Left kidney (tissue), 2 donors: ENCODE data around the gene KRT79. TPM values are rescaled to one million over a fixed set of nuclear protein-coding genes. Genes with fewer than 3 reads are reported as not detected.
"Not testable (repeated sequence)": the region's sequence is repeated elsewhere in the genome, so short reads cannot be mapped to it uniquely, and the experiment has no call there.

Experiments
- DNase-seq: peaks from one replicate; pipeline ENCODE4 v3.0.0-alpha.2; 2013
- polyA plus RNA-seq: library from polyadenylated mRNA; unstranded; fragments of 120-200 nt; gene quantifications from one replicate; pipeline ENCODE4 v1.2.1, GENCODE V29; 2013; ENCODE audit not compliant: insufficient read length

Gene KRT79
- polyA plus RNA-seq, 1 donor: not detected

DNA sequence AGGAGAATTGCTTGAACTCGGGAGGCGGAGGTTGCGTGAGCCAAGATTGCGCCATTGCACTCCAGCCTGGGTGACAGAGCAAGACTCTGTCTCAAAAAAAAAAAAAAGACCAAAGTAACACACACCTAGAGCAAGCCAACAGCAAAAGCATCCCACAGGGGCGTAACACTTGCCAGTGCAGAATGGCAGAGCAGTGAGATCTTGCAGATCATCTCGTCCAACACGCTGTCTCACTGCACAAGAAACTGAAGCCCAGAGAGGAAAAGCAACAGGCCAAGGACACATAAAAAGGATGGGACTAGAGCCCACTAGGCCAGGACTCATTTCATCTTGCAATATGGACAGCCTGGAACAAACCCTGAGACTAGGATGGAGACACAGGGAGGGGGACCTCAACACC is 27.4 kb upstream of the KRT79 start:
- DNase-seq: no peak

DNA sequence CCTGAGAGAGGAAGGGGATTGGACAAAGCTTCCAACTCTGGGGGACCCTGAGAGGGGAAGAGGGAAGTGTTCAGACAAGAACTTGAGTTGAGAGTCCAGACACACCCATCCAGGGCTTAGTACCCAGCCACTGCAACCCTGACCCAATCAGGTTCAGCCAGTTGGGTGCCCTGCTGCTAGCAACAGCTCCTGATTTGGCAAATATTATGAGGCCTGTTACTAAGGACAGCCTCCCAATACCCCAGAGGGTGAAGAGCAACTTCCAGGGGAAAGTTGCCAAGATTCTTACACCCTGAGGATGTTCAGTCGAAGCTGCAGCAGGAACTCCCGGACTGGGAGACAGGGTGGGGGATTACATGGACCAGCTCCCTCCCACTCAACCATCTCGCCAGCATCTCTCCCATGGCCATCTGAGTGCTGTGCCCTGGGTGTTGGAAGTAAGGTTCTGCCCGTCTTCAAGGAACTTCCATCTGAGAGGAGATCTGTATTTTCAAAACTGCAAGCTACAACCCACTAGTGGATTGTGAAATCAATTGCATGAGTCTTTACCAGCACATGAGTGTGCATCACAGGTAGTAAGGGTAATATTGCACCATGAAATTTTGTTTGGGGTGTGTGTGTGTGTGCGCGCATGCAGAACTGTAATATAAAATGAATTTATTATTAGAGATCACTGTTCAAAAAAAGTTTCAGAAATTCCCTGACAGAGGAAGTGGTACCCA is 26.2 kb upstream of the KRT79 start:
- DNase-seq: no peak

GRCh38 chr12:52857500-52857899 is 23.4 kb upstream of the KRT79 start:
- DNase-seq: no peak

- no peak for DNase-seq
These were observed 22.7 kb upstream of the KRT79 start for GRCh38 chr12:52856787-52857186.

DNA sequence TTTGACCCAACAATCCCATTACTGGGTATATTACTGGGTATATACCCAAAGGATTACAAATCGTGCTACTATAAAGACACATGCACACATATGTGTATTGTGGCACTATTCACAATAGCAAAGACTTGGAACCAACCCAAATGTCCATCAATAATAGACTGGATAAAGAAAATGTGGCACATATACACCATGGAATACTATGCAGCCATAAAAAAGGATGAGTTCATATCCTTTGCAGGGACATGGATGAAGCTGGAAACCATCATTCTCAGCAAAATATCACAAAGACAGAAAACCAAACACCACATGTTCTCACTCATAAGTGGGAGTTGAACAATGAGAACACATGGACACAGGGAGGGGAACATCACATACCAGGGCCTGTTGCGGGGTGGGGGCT is 22.0 kb upstream of the KRT79 start:
- DNase-seq: not testable (repeated sequence)

DNA sequence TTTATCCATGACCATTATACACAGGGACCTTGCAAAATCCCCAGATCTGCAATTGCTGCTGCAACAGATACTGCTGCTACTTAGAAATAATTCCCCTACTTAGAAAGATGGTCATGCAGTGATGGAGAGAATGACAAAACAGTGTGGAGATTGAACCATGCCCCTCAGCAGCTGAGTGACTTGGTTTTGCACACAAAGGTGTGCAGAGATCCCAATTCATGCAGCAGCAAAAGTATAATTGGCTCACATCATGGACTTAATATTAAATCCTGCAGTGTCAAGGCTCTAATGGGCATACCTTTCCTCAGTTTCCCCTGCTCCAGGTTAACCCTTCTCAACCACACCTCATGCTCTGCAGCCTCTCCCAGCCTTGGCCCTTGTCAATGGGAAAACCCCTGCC is 17.7 kb upstream of the KRT79 start:
- no peak for DNase-seq

GRCh38 chr12:52850681-52851080 is 16.6 kb upstream of the KRT79 start:
- no peak for DNase-seq

- DNase-seq: no peak
These were observed 15.4 kb upstream of the KRT79 start for GRCh38 chr12:52849511-52849910.

- no peak for DNase-seq
These were observed 14.6 kb upstream of the KRT79 start, which contains the start of gene KRT78 for GRCh38 chr12:52848661-52849255. TSS of gene KRT78 (minus strand) at chr12:52848994. CDS start at chr12:52848930, 64 bp downstream.

DNA sequence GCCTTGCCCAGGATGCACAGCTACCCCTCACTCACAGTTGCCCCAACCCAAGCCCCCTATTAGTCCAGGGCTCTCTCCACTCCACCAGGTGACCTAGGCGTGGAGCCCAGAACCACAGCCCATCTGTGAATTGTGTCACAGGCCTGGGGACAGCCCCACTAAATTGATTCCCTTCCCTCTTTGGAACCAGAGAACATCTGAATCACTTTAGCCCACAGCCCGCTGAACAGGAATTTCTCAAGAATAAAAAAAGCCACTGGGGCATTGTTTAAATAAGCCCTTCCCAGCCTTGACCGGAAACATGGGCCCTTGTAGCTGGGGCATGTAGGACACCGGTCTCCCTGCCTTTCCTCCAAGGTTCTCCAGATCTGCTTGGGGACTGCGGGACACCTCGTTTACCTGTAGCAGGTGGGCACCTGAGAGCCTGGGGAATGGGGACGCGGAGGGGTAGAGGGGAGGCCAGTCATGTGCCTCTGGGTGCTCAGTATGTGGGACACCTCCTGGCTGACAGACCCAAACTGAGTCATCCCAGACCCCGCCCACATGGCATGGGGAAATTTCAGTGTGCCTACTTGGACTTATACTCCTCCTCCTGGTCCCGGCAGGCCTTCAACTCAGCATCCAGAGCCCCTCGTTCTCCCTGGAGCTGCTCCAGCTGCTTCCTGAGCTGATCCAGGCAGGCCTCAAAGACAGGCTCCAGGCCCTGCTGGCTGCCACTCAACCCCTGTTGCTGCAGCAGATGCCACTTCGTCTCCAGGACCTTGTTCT is 13.4 kb upstream of the KRT79 start:
- DNase-seq: no peak

- no peak for DNase-seq
These were observed 12.4 kb upstream of the KRT79 start for GRCh38 chr12:52846356-52846970.

- DNase-seq: no peak
These were observed 11.8 kb upstream of the KRT79 start for GRCh38 chr12:52845946-52846345.

DNA sequence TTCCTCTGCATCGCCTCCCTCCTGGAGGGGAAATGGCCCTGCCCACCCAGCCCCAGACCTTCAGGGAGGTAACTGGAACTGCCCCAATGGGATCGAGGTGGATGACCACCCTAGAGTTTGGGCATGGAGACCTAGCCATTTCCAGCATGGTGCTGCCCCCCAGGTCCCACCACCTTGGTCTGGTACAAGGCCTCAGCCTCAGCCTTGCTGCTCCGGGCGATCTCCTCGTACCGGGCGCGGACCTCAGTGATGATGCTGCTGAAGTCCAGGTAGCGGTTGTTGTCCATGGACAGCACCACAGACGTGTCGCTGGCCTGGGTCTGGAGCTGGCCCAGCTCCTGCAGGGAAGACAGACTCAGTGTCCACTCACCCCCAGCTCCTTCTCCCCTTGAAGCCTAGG is 10.3 kb upstream of the KRT79 start:
- no peak for DNase-seq

GRCh38 chr12:52839436-52840105 is 5.5 kb upstream of the KRT79 start:
- no peak for DNase-seq

DNA sequence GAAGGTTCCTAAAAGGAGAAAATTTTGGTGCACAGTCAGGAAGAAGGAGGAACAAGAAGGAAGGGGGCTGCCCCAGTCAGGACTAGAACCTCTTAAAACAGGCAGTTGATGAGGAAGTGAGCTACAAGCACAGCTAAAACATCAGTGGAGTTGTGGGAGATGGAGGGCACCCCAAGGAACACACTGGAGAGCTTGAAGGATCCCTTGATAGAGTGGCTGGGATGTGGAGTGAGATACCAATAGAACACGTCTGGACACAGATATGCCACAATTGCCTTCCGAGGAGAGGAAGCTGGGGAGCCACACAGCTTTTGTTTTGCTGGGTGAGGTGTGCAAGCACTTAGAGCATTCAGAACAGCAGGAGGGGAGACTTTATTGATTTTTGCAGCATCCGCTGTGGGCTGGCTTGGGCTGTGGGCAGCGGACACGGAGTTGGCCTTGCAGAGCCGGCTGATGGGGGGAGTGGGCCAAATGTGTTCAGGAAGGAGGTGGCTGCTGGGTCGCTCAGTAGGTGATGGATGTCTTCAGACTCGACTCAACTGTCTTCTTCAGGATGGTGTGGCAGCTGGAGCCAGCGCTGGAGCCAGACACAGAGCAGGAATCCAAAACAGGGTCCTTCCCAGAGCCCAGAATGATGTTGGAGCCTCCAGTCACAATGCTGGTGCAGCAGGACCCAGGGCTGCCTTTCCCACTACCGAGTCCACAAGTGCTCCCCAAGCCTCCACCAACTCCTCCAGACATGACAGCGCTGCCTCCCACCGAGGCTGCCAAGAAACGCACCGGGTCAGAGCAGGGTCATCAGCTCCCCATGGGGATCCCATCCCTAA is 4.7 kb upstream of the KRT79 start:
- no peak for DNase-seq

DNA sequence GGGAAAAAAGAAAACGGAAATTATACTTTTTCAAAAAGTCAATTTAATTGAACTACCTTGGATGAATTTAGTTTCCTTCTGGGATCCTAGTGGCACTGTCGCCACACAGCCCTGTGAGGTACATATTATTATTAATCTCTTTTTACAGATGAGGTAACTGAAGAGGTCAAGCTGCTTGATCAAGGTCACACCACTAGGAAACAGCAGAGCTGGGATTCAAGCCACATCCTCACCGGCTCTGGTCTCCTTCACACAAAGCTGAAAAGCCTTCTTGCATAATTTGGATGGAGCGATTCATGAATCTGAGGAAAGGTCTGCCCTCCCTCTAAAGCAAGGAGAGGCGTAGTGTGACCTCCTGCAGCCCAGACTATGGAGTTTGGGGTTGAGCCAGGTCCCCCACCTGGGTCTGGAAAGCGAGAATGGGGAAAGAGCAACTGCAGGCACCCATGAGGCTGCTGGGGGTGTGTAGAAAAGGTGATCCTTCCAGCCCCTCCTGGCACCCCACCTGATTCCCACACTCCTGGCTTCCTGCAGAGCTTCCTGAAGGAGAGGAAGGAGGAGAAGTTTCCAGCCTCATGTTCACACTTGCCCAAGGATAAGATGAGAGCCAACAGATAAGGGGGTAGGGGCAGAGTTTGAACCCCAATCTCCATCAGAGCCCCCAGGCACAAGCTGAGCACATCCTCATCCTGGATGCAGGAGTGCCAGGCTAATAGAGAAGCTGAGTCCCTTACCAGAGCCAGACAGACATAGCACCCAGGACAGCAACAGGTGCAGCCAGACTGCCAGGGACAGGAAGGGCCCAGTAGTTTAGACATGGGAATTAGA is 3.9 kb upstream of the KRT79 start:
- no peak for DNase-seq

DNA sequence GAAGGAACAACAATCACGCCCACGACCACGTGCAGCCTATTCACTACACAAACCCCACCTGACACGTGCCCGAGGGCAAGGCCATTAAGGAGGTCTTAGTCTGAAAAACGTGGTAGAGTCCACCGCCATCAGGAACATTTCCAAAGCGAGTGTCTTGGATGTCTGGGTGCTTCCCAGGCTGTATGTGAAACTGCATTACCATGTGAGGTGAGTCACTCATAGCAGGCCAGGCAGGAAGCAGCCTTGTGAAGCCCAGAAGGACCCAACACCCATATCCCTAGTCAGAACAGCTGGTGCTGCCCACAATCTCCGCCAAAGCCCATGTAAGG is 3.3 kb upstream of the KRT79 start:
- no peak for DNase-seq

DNA sequence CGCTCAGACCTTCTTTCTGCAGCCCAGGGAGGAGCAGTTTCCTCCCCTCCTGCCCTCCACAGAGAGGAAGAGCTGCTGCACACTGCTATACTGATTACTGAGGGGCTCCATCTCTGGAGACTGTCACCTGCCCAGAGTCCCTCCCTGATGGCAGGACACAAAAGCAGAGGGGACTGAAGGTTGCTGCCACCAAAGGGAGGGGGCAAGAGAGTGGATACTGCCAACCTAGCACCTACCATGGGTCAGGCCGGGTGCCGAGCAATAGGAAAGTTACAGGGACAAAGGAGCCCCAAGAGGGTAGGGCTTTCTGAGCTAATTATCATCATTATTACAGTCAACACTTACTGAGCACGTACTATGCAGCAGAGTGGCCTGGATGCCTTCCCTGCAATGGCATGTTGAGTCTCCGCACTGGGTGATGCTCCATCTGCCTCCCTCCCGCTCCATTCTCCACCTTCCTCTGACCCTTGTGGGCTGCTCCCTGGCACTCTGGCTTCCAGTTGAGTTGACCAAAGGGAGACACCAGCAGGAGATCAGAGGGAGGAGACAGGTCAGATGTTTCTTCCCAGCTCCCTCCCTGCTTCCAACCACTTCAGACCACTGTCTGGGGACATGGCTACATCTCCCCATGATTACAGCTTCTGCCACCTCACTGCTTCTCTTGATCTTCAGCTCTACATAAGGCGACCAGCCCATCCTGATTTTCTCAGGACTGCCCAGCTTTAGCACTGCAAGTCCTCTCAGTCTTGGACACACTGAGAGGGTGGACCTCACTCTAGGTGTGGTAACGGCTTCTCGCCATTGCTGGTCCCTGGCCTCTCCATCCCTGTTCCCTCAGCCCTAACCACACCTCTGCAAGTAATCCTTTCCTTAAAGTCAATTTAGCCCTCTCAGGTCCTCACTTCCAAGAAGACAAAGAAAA is 2.6 kb upstream of the KRT79 start:
- no peak for DNase-seq

- DNase-seq: no peak
These were observed 1.9 kb upstream of the KRT79 start for GRCh38 chr12:52836042-52836466.
